Breast epithelium (tissue), 4 donors: ENCODE data around the gene ZNF133. TPM values are rescaled to one million over a fixed set of nuclear protein-coding genes. Genes with fewer than 3 reads are reported as not detected.

ENCODE experiments used
- DNase-seq, 2 donors: peaks; one replicate each; pipeline ENCODE4 v3.0.0-alpha.2; 2019; ENCODE audit warnings: low spot score in 2 of 2
- H3K27ac ChIP-seq, 2 donors: fragments of 200-600 bp; sonication (generic) in 1 of 2; one replicate each; pipeline ENCODE4 v1.5.1; 2016 to 2019; ENCODE audit warnings: mild to moderate bottlenecking in 1 of 2
- H3K27me3 ChIP-seq, 2 donors: fragments of 200-600 bp; sonication (generic) in 1 of 2; one replicate each; pipeline versions ENCODE4 v1.5.1 to v1.6.0; 2017 to 2019; ENCODE audit warnings: control low read depth in 1 of 2, mild to moderate bottlenecking in 1 of 2
- H3K36me3 ChIP-seq: fragments of 200-600 bp; one replicate; pipeline ENCODE4 v1.5.1; 2019
- H3K4me1 ChIP-seq, 2 donors: fragments of 200-600 bp; sonication (generic); one replicate each; pipeline ENCODE4 v1.5.1; 2016 to 2019; ENCODE audit warnings: control low read depth in 1 of 2
- H3K4me3 ChIP-seq, 3 donors: fragments of 200-600 bp; sonication (generic); 1 replicate in 2 of 3; 2 replicates in 1 of 3; pipeline ENCODE4 v1.5.1; 2016 to 2019; ENCODE audit warnings: mild to moderate bottlenecking in 3 of 3, moderate library complexity in 2 of 3
- H3K9me3 ChIP-seq, 2 donors: fragments of 200-600 bp; sonication (generic) in 1 of 2; one replicate each; pipeline ENCODE4 v1.5.1; 2016 to 2019; ENCODE audit warnings: control low read depth in 1 of 2
- POLR2A ChIP-seq: fragments of 450-650 bp; IDR thresholded peaks from one replicate; pipeline ENCODE4 v1.6.1; 2016; ENCODE audit warnings: antibody characterized with exemption, mild to moderate bottlenecking, moderate library complexity
- POLR2AphosphoS5 ChIP-seq, 3 donors: sonication (generic); formaldehyde crosslinking; IDR thresholded peaks; one replicate each; pipeline ENCODE4 v1.6.1; 2017; ENCODE audit warnings: antibody characterized with exemption in 3 of 3
- intact Hi-C: fragments of 100-400 bp; cut with DNase I; formaldehyde crosslinking; loops from one replicate; pipeline ENCODE4 v1.15.1; 2023; ENCODE audit warnings: low total_unique reads
- total RNA-seq, 3 donors: library from RNA; depleted of rRNA; stranded (reverse); fragments of >200 nt; gene quantifications; one replicate each; pipeline ENCODE4 v1.1.0, GENCODE V29; 2016
- TF ChIP-seq, protein P1 (sequence below), 3 donors: fragments of 450-650 bp; IDR thresholded peaks; one replicate each; pipeline ENCODE4 v1.5.1; 2016 to 2017; ENCODE audit warnings: antibody characterized with exemption in 3 of 3, mild to moderate bottlenecking in 3 of 3, moderate library complexity in 3 of 3

ZNF133 gene
- total RNA-seq, 3 donors from 2014 or later, result 20.0 to 37.5 (median 33.1) TPM

DNA sequence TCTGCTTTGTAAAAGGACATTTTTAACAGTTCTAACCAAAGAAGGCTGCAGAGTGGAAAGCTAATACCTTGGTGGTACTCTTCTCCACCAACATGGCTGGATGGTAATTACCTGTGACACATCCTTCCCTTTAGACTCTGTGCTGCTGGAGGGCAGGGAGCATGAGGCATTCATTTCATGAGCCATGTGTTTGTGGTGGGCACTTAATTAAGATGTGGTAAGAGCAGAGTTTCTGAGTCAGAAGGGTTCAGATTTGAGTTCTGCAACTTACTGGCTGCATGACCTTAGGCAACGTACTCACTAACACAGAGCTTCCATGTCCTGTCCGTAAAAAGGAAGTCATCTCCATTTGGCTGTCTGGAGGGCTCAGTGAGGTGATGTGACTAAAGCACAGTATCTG lies 9.1 kb upstream of the ZNF133 start:
- peaks cover 0 to 6% of the 10 kb centered on the region in 2 donors for H3K27me3 ChIP-seq
- intact Hi-C loops, result no loop called here
- no peak overlapping the region for H3K4me3 ChIP-seq
- no peak for DNase-seq
- no peak overlapping the region for H3K27ac ChIP-seq
- TF ChIP-seq, protein P1, sequence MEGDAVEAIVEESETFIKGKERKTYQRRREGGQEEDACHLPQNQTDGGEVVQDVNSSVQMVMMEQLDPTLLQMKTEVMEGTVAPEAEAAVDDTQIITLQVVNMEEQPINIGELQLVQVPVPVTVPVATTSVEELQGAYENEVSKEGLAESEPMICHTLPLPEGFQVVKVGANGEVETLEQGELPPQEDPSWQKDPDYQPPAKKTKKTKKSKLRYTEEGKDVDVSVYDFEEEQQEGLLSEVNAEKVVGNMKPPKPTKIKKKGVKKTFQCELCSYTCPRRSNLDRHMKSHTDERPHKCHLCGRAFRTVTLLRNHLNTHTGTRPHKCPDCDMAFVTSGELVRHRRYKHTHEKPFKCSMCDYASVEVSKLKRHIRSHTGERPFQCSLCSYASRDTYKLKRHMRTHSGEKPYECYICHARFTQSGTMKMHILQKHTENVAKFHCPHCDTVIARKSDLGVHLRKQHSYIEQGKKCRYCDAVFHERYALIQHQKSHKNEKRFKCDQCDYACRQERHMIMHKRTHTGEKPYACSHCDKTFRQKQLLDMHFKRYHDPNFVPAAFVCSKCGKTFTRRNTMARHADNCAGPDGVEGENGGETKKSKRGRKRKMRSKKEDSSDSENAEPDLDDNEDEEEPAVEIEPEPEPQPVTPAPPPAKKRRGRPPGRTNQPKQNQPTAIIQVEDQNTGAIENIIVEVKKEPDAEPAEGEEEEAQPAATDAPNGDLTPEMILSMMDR (IDR thresholded peaks at IDR 0.05), result no peak
- no peak for TF ChIP-seq POLR2A
- no peak for TF ChIP-seq POLR2AphosphoS5 (IDR thresholded peaks at IDR 0.05)
- H3K4me1 ChIP-seq, result no peaks in the 10 kb centered on the region
- no peaks in the 10 kb centered on the region for H3K36me3 ChIP-seq
- H3K9me3 ChIP-seq, result peaks cover 0 to under 1% of the 10 kb centered on the region in 2 donors

DNA sequence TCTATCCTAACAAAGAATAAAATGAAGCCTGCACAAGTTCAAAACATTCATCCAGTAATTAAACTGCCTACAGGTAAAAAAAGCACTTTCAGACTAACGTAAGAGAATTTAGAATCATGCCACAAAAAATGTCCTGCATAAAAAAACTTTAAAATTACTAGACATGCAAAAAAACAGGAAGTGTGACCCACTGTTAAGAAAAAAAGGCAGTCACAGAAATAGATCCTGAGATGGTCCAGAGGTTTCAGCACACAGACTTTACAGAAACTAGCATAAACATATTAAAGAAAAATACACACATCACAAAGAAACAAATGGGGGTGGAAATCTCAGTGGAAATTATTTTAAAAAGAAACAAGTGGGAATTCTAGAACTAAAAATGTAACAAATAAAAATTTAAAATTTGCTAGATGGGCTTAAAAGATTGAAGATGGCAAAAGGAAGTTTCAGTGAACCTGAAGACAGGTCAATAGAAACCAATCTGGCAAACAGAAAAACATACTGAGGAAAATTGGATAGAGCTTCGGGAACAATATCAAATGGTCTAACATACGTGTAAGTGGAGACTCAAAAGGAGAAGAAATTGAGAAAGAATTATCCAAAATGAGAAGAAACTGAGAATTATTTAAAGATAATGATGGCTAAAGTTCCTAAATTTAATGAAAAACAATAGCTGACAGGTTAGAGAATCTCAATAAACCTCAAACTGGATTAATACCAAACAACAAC lies 3.4 kb upstream of the ZNF133 start:
- no peak overlapping the region for H3K27ac ChIP-seq
- H3K27me3 ChIP-seq, result no peaks in the 10 kb centered on the region
- H3K36me3 ChIP-seq, result no peaks in the 10 kb centered on the region
- DNase-seq, result no peak
- intact Hi-C loops, result no loop called here
- peaks cover 4 to 7% of the 10 kb centered on the region in 2 donors for H3K4me1 ChIP-seq
- H3K4me3 ChIP-seq, result no peak overlapping the region
- TF ChIP-seq POLR2AphosphoS5 (IDR thresholded peaks at IDR 0.05), result no peak
- peaks cover 0 to 16% of the 10 kb centered on the region in 2 donors for H3K9me3 ChIP-seq

DNA sequence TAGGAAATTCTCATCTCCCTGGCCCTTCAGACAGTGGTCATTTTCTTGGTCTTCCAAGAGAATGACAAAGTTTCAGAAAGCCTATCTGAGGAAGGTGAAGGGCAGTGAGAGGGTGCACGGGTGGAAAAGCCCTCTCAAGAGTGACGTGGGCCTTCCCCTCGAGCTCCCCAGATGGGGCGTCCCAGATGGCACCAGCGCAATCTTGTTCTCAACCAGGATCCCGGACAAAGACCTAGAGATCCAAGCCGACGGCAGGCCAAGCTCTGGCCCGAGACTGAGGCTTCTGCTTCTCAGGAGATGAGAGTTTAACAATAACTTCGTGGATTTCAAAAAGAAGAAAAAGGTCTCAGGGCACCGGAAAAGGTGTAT lies 797 bp upstream of the ZNF133 start:
- no peaks in the 10 kb centered on the region for H3K36me3 ChIP-seq
- TF ChIP-seq POLR2AphosphoS5 (IDR thresholded peaks at IDR 0.05) (no peak), POLR2A (no peak)
- TF ChIP-seq, protein P1 (IDR thresholded peaks at IDR 0.05), result no peak
- H3K4me1 ChIP-seq, result peaks cover 6 to 10% of the 10 kb centered on the region in 2 donors
- no peak for DNase-seq
- peak overlapping the region; percentile 82 to 97 (median 83) for H3K4me3 ChIP-seq
- intact Hi-C loops, result no loop called here
- peaks cover 0 to 16% of the 10 kb centered on the region in 2 donors for H3K9me3 ChIP-seq
- H3K27me3 ChIP-seq, result no peaks in the 10 kb centered on the region
- peak overlapping the region; percentile 94 to 98 for H3K27ac ChIP-seq

DNA sequence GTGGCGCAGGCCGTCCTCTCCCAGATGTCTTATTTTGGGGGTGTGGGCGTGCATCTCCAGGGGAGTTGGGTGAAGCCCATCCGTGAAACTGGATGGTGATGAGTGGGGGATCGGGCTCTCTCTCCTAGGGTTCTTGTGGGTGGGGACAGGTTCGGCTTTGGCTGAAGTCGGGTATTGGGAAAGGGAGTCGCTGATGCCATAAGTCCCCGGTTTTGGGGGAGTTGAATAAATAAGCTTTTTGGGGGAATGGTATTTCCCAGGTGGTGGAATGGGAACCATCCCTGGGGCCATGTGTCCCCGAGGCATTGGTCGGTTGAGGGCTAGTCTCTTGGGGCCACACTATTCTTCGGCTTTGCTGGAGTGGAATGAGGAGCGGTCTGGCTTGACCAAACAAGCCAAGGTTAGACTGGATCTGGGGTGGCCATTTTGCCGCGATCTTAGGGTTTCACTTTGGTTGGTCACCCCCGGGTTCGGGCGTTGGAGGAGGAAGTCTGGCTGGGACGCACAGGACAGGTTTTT lies 481 bp downstream of the ZNF133 start:
- no peaks in the 10 kb centered on the region for H3K27me3 ChIP-seq
- no peaks in the 10 kb centered on the region for H3K36me3 ChIP-seq
- H3K9me3 ChIP-seq, result peaks cover 0 to 16% of the 10 kb centered on the region in 2 donors
- intact Hi-C loops, result no loop called here
- peaks cover 6 to 10% of the 10 kb centered on the region in 2 donors for H3K4me1 ChIP-seq
- TF ChIP-seq, protein P1 (IDR thresholded peaks at IDR 0.05), result no peak
- no peak for TF ChIP-seq POLR2A
- TF ChIP-seq POLR2AphosphoS5 (IDR thresholded peaks at IDR 0.05), result no peak
- DNase-seq, result peak in 1 of 2 donors; percentile 22
- peak overlapping the region; percentile 94 to 98 for H3K27ac ChIP-seq
- H3K4me3 ChIP-seq, result peak overlapping the region; percentile 82 to 97 (median 83)

DNA sequence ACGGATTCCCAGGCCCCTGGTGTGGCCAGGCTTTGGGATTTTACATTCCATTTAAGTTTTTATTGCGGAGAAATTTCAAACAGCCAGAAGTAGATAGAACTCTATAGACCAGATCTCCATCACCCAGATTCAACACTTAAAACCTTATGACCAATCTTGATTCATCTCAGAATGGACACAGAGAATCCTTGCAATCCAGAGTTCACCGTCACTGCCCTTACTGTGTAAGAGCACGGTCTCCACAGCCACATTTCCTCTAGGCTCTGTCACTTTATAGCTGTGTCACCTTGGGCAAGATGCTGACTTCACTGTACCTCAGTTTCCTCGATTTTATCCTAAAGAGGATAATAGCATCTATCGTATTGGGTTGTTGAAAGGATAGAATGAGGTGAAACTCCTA lies 979 bp downstream of the ZNF133 start:
- Histone ChIP-seq H3K36me3 (no peaks in the 10 kb centered on the region), H3K9me3 (peaks cover 0 to 15% of the 10 kb centered on the region in 2 donors), H3K27me3 (no peaks in the 10 kb centered on the region), H3K4me3 (peak overlapping the region; percentile 82 to 97 (median 83)), H3K27ac (peak overlapping the region in 1 of 2 donors; percentile 98), H3K4me1 (peaks cover 6 to 10% of the 10 kb centered on the region in 2 donors)
- TF ChIP-seq POLR2A (no peak), POLR2AphosphoS5 (IDR thresholded peaks at IDR 0.05) (no peak)
- TF ChIP-seq, protein P1 (IDR thresholded peaks at IDR 0.05), result no peak
- DNase-seq, result no peak
- intact Hi-C loops, result no loop called here
